ENCODE results near the gene SFTPB.

- TF ChIP-seq TEAD4 (CRISPR knock-in tag; IDR thresholded peaks at IDR 0.05) (no peak), NFYB (CRISPR knock-in tag; conservative IDR thresholded peaks at IDR 0.05; ENCODE audit: low read depth) (no peak), ZNF512 (CRISPR knock-in tag; IDR thresholded peaks at IDR 0.05; ENCODE audit: borderline replicate concordance) (no peak), USF2 (CRISPR knock-in tag; IDR thresholded peaks at IDR 0.05) (no peak), CTCF (IDR thresholded peaks at IDR 0.05) (no peak), NR2C2 (CRISPR knock-in tag; IDR thresholded peaks at IDR 0.05) (no peak), ZMAT4 (CRISPR knock-in tag; IDR thresholded peaks at IDR 0.05) (no peak), FOXP1 (CRISPR knock-in tag; IDR thresholded peaks at IDR 0.05; ENCODE audit: borderline replicate concordance) (no peak), ESRRA (CRISPR knock-in tag; IDR thresholded peaks at IDR 0.05; ENCODE audit: borderline replicate concordance) (no peak), PRRX2 (CRISPR knock-in tag; IDR thresholded peaks at IDR 0.05) (no peak), E2F1 (CRISPR knock-in tag; IDR thresholded peaks at IDR 0.05) (no peak), MYBL2 (CRISPR knock-in tag; IDR thresholded peaks at IDR 0.05) (no peak)
Measured at GRCh38 chr2:85631316-85631715, 36.7 kb downstream of the SFTPB start.
